Measurements from ENCODE around the gene FAM83G. TPM values are rescaled to one million over a fixed set of nuclear protein-coding genes. Genes with fewer than 3 reads are reported as not detected.

Gene FAM83G
- polyA plus RNA-seq, 1 of the 3 experiments (the other 2 are of a cell fraction): 6.5 TPM

DNA sequence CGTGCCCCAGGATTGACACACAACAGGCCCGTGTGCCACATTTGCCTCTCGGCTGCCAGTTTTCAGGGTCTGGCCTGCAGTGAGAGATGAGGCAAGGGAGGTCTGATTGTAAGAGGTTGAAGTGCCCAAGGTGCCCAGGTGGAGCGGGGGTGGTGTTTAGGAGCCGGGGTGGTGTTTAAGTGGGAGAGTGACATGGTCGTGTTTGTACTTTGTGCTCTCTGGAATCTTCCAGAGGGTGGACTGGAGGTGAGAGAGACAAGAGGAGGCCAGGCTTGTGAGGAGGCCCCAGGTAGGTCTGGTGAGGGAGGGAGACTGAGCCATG lies 42.1 kb downstream of the FAM83G start:
- Histone ChIP-seq H4K20me1 (ENCODE audit: insufficient read depth) (no peaks in the 10 kb centered on the region), H3F3A (replicated peaks; ENCODE audit: insufficient read depth) (peaks cover 14% of the 10 kb centered on the region), H3K4me2 (no peak overlapping the region), H3K9me2 (no peaks in the 10 kb centered on the region), H3K27ac (ENCODE audit: low read depth in 2 of 2, low read length in 1 of 2) (peak overlapping the region in 1 of 2 experiments; percentile 16; a peak in 3 of 4 replicates), H3K4me3 (ENCODE audit: low read depth in 2 of 2, low read length in 1 of 2) (no peak overlapping the region), H3K9ac (peak overlapping the region; percentile 15; the same call in 1 of the 2 replicates), H3K36me3 (replicated peaks in 1 of 2; ENCODE audit: control insufficient read depth in 1 of 2, insufficient read depth in 2 of 2, low read length in 1 of 2) (no peaks in the 10 kb centered on the region), H3K9me3 (no peaks in the 10 kb centered on the region), H2AFZ (ENCODE audit: low read depth) (0 out of 2 replicates have a peak overlapping the region, but pooled peaks have one; percentile 10), H3K79me2 (ENCODE audit: insufficient read depth) (no peaks in the 10 kb centered on the region), H3K4me1 (ENCODE audit: control insufficient read depth in 1 of 2, insufficient read depth in 2 of 2, low read depth in 1 of 2, low read length in 1 of 2) (peaks cover 6 to 20% of the 10 kb centered on the region in 2 experiments; a peak in 2 of 4 replicates), H3K27me3 (ENCODE audit: insufficient read depth) (no peaks in the 10 kb centered on the region)
- no peak for DNase-seq
- CTCF ChIA-PET: interaction anchor here (0.8 to 2.6 kb wide), 2 partner anchors 13 to 30 kb away, joined by 3 to 34 read pairs; no protein-coding TSS in a partner anchor
- POLR2A ChIA-PET: no interaction called here
- TF ChIP-seq, protein P1, sequence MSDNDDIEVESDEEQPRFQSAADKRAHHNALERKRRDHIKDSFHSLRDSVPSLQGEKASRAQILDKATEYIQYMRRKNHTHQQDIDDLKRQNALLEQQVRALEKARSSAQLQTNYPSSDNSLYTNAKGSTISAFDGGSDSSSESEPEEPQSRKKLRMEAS (IDR thresholded peaks at IDR 0.05; ENCODE audit: low read depth): no peak
- TF ChIP-seq TCF12 (IDR thresholded peaks at IDR 0.05) (no peak), TAF1 (IDR thresholded peaks at IDR 0.05; ENCODE audit: borderline replicate concordance, low read depth, low read length) (no peak), FOXM1 (IDR thresholded peaks at IDR 0.05; ENCODE audit: low read depth) (no peak), ELF1 (IDR thresholded peaks at IDR 0.05) (no peak), TEAD4 (IDR thresholded peaks at IDR 0.05; ENCODE audit: borderline replicate concordance, insufficient read depth) (no peak), CHD2 (IDR thresholded peaks at IDR 0.05; ENCODE audit: low read length, partially characterized antibody) (no peak), SMC3 (IDR thresholded peaks at IDR 0.05; ENCODE audit: low read depth, low read length) (no peak), RCOR1 (IDR thresholded peaks at IDR 0.05; ENCODE audit: low read length) (no peak), JUND (IDR thresholded peaks at IDR 0.05) (no peak), SIN3A (IDR thresholded peaks at IDR 0.05; ENCODE audit: borderline replicate concordance, low read depth, low read length) (no peak)
- TF ChIP-seq, protein P2, sequence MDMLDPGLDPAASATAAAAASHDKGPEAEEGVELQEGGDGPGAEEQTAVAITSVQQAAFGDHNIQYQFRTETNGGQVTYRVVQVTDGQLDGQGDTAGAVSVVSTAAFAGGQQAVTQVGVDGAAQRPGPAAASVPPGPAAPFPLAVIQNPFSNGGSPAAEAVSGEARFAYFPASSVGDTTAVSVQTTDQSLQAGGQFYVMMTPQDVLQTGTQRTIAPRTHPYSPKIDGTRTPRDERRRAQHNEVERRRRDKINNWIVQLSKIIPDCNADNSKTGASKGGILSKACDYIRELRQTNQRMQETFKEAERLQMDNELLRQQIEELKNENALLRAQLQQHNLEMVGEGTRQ (IDR thresholded peaks at IDR 0.05; ENCODE audit: borderline replicate concordance, low read depth, low read length): no peak
- TF ChIP-seq, protein P3, sequence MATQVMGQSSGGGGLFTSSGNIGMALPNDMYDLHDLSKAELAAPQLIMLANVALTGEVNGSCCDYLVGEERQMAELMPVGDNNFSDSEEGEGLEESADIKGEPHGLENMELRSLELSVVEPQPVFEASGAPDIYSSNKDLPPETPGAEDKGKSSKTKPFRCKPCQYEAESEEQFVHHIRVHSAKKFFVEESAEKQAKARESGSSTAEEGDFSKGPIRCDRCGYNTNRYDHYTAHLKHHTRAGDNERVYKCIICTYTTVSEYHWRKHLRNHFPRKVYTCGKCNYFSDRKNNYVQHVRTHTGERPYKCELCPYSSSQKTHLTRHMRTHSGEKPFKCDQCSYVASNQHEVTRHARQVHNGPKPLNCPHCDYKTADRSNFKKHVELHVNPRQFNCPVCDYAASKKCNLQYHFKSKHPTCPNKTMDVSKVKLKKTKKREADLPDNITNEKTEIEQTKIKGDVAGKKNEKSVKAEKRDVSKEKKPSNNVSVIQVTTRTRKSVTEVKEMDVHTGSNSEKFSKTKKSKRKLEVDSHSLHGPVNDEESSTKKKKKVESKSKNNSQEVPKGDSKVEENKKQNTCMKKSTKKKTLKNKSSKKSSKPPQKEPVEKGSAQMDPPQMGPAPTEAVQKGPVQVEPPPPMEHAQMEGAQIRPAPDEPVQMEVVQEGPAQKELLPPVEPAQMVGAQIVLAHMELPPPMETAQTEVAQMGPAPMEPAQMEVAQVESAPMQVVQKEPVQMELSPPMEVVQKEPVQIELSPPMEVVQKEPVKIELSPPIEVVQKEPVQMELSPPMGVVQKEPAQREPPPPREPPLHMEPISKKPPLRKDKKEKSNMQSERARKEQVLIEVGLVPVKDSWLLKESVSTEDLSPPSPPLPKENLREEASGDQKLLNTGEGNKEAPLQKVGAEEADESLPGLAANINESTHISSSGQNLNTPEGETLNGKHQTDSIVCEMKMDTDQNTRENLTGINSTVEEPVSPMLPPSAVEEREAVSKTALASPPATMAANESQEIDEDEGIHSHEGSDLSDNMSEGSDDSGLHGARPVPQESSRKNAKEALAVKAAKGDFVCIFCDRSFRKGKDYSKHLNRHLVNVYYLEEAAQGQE (IDR thresholded peaks at IDR 0.05; ENCODE audit: low read depth, low read length): no peak
- TF ChIP-seq, protein P4, sequence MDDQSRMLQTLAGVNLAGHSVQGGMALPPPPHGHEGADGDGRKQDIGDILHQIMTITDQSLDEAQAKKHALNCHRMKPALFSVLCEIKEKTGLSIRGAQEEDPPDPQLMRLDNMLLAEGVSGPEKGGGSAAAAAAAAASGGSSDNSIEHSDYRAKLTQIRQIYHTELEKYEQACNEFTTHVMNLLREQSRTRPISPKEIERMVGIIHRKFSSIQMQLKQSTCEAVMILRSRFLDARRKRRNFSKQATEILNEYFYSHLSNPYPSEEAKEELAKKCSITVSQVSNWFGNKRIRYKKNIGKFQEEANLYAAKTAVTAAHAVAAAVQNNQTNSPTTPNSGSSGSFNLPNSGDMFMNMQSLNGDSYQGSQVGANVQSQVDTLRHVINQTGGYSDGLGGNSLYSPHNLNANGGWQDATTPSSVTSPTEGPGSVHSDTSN (IDR thresholded peaks at IDR 0.05): no peak
- whole genome bisulfite sequencing (ENCODE audit: low lambda C conversion rate): 61% methylated on average over 6 of the region's 6 CpGs

Measured in SK-N-SH (cell line).